Measurements from ENCODE around the gene FBXL2.

DNA sequence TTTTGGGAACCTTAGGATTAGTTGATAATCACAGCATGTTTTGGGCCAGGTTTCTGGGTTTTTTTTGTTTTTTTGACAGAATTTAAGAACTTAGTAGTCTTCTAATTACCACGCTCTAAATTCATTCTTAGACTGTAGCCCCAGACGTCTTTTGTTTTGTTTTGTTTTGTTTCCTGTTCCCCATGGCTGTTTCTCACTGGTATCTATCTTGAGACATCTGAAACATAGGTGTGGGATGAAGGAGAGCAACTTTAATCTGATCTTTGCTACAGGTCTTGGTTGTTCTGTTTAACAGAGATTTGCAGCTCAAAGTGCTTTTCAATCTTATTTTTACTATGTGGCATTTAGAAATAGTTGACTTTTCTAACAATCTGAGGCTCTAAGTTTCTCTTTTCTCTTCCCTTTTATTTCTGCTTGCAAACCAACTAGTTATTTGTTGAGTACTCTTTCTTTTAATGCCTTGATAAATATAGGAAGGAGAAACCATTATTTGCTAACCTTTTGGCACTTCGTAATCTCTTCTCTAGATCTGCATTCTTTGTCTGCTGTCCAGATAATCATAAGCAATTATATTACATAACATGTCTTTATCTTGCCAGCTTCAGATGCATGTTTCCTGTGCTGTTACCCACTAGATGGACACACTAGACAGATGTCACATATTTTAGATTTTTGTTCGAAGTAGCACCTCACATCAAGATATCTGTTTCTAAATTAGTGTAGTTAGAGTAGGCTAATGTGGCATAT lies 40.9 kb downstream of the FBXL2 start:
- TF ChIP-seq POLR2A (IDR thresholded peaks at IDR 0.05; ENCODE audit: low read depth) = no peak
- TF ChIP-seq, protein P1, sequence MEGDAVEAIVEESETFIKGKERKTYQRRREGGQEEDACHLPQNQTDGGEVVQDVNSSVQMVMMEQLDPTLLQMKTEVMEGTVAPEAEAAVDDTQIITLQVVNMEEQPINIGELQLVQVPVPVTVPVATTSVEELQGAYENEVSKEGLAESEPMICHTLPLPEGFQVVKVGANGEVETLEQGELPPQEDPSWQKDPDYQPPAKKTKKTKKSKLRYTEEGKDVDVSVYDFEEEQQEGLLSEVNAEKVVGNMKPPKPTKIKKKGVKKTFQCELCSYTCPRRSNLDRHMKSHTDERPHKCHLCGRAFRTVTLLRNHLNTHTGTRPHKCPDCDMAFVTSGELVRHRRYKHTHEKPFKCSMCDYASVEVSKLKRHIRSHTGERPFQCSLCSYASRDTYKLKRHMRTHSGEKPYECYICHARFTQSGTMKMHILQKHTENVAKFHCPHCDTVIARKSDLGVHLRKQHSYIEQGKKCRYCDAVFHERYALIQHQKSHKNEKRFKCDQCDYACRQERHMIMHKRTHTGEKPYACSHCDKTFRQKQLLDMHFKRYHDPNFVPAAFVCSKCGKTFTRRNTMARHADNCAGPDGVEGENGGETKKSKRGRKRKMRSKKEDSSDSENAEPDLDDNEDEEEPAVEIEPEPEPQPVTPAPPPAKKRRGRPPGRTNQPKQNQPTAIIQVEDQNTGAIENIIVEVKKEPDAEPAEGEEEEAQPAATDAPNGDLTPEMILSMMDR (IDR thresholded peaks at IDR 0.05) = no peak
